ENCODE data around the gene SKP1. TPM values are rescaled to one million over a fixed set of nuclear protein-coding genes. Genes with fewer than 3 reads are reported as not detected.

SKP1 gene
- total RNA-seq, 1 donor, result 349 TPM

DNA sequence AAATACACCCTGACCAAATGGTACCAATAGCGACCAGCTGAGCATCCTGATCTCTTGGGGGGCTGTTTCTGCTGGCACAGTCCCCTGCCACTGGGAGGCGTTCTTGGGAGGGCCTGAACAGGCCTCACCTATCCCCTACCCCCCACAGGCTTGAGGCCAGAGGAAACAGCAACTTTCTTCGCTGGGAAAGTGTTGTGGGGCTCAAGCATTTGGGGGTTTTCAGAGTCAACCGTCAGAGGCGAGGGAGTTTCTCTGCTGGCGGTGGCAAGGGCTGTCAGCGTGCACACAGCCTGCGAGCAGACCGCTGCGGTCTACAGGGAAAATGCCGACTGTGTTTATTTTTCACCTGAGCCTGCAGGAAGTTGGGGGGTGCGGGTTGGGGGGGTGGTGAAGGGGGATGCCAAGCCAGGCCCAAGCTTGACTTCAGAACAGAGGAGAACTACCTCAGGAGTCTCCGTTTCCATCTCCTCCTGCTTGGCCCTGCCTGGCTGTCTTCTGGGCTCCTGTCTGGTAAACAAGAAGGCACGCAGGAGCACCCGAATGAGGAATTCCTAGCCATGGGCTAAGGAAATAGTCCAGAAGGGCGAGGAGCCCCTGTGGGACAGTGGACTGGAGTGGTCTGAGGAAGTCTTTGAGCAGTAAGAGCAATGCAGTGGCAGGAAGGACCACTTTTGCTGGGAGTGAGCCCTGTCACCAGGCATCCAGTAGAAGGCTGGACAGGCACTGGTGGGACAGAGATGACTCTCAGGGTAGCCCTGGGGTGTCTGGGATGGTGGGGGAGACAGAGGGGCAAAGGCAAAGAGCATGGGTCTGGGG is 44.2 kb downstream of the SKP1 start:
- DNase-seq (ENCODE audit: low read depth), result no peak

DNA sequence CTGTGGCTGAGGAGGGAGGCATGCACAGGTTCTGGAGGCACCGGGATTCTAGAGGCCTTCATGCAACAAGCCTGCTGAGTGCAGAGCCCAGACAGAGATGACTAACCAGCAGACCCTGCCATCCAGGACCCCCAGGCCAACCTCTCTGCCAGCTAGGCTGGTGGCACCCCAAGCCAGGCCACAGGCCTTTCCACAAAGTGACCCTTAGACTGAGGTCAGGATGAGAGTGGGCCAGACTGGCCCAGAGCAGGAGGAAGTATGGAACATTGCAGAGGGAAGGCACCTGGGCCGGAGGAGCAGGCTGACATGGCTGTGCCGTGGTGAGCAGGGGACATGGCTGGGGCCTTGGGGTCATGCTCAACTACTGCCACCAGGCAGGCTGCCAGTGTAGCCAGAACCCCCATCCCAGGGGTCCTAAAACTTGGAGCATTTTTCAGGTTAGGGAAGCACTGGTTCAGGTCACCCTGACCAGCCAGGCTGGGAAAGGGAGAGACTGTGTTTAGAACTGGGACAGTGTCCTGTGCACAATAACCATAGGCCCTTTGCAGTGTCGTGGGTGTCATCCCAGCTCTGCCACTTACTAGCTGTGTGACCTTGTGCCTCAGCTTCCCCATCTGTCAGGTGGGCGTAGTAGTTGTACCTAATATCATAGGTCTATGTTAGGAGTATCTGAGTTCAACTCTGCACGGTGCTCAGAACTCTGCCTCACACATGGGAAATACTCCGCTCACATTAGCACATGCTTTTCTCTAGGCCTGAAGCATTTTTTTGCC is 45.0 kb downstream of the SKP1 start:
- DNase-seq (ENCODE audit: low read depth), result no peak
- TF ChIP-seq, protein P1, sequence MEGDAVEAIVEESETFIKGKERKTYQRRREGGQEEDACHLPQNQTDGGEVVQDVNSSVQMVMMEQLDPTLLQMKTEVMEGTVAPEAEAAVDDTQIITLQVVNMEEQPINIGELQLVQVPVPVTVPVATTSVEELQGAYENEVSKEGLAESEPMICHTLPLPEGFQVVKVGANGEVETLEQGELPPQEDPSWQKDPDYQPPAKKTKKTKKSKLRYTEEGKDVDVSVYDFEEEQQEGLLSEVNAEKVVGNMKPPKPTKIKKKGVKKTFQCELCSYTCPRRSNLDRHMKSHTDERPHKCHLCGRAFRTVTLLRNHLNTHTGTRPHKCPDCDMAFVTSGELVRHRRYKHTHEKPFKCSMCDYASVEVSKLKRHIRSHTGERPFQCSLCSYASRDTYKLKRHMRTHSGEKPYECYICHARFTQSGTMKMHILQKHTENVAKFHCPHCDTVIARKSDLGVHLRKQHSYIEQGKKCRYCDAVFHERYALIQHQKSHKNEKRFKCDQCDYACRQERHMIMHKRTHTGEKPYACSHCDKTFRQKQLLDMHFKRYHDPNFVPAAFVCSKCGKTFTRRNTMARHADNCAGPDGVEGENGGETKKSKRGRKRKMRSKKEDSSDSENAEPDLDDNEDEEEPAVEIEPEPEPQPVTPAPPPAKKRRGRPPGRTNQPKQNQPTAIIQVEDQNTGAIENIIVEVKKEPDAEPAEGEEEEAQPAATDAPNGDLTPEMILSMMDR (IDR thresholded peaks at IDR 0.05; ENCODE audit: insufficient read depth, low read length), result no peak
- H3K4me3 ChIP-seq (ENCODE audit: low read depth, low read length), result no peak overlapping the region

More for the DNA sequence above, 44.2 kb downstream of the SKP1 start:
- no peak overlapping the region for H3K4me3 ChIP-seq (ENCODE audit: low read depth, low read length)
- TF ChIP-seq, protein P1 (IDR thresholded peaks at IDR 0.05; ENCODE audit: insufficient read depth, low read length), result no peak

DNA sequence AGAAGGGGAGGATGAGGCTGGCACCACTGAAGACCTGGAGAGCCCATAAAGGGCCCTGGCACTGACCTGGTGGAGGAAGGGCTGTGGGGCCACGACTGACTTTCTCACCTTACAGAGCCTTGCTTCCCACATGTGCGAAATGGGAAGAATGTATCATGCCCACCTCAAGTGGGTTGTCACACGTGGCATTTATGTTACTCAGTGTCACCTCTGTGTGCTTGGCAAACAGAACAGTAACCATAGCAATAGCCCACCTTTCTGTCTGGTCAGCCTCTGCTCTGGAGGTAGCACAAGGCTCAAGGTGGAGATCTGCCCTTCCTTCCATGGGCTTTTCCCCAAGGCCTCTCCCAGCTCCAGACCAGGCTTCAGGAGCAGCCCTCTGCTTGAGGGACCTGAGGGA is 45.6 kb downstream of the SKP1 start:
- TF ChIP-seq, protein P1 (IDR thresholded peaks at IDR 0.05; ENCODE audit: insufficient read depth, low read length), result no peak

DNA sequence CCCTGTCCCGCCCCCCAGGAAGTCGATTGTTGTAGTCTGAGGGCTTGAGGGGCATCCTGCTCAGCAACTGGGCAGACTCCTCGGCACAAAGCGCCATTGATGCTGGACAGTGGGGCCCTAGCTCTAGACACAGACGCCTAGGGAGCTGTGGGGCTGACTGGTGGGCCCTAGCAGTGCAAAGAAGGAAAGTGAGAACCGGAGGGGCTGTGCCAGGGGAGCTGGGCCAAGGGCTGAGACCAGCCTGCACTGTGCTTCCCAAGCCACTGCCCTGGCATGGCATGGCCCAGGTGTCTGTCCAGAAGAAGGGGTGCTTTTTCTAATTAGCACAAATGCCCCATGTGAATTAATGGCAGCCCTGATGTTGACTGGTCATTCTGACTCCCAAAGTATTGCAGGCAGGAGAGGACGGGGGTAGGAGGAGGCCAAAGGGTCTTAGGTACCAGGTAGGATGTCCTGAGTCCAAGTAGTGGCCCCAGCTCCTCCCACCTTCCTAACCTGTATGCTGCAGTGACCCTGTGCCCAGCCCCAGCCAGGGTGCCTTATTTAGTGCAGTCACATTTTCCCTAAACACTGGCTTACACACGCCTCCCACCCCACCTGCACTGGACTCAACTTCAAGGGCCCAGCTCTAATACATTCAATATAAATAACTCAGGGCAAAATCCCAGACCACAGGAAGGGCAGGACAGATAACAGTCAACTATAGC is 46.4 kb downstream of the SKP1 start:
- DNase-seq (ENCODE audit: low read depth), result no peak
- TF ChIP-seq, protein P1 (IDR thresholded peaks at IDR 0.05; ENCODE audit: insufficient read depth, low read length), result no peak
- H3K4me3 ChIP-seq (ENCODE audit: low read depth, low read length), result no peak overlapping the region

More for the DNA sequence above, 45.6 kb downstream of the SKP1 start:
- no peak overlapping the region for H3K4me3 ChIP-seq (ENCODE audit: low read depth, low read length)
- no peak for DNase-seq (ENCODE audit: low read depth)

DNA sequence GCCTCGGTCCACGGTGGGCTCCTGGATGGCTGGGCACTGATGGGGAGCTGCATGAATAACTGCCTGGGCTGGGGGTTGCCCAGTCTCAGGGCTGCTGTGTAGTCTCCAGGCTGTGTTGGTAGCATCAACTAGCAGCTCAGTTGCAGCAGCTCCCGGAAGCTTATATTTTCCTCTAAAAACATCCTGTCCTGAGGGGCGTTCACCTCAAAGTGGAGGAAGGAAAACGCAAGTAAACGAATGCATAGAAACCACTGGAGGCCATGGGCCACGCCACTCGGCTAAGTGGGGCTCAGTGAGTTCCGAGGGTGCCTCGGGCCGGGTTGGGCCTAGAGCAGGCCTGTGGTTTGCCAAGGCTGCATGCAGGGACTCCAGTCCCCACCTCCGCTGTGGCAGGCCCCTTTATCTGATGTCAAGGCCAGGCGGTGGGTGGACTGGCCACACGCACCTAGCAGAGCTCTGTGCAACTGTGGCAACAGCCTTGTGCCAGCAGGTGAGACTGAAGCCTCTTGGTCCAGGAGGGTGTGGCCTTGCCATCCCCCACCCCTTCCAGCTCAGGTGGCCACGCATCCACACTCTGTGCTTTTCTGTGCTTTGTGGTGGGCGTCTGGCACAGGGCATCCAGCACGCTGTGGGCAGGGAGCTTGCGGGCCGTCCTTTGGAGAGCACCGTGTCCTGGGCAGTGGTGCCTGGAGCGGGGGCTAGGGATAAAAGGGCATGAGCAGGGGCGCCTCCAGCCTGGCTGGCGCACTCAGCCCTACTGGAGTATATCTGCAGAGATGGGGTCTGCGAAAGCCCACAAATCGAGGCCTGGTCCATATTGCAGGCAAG is 47.1 kb downstream of the SKP1 start:
- no peak overlapping the region for H3K4me3 ChIP-seq (ENCODE audit: low read depth, low read length)
- TF ChIP-seq, protein P1 (IDR thresholded peaks at IDR 0.05; ENCODE audit: insufficient read depth, low read length), result no peak
- DNase-seq (ENCODE audit: low read depth), result no peak

DNA sequence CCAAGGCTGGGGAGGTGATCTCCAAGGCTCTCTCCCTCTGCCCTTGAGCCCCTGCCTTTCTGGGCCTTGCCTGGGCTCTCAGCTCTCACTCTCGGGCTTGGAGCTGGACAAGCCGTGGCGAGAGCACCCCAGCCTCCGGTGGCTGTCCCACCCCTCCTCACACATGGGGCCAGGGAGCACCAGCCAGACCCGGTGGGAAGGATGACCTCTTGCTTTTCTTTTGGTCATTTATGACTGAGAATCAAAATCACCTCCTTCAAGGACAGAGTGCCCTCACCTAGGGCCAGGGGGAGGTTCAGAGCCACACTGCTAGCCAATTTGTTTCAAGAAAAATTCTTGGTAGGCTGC is 48.1 kb downstream of the SKP1 start:
- DNase-seq (ENCODE audit: low read depth), result no peak
- TF ChIP-seq, protein P1 (IDR thresholded peaks at IDR 0.05; ENCODE audit: insufficient read depth, low read length), result no peak
- no peak overlapping the region for H3K4me3 ChIP-seq (ENCODE audit: low read depth, low read length)

Measured in fibroblast of the aortic adventitia (primary cell).